GM12878 (cell line): ENCODE results near the gene CLDN9. TPM values are rescaled to one million over a fixed set of nuclear protein-coding genes. Genes with fewer than 3 reads are reported as not detected.

Experiments used
- ATAC-seq: fragments of 200-7000 bp; cut with Tn5 transposase; 3 replicates; pipeline ENCODE4 v1.9.1; 2020; ENCODE audit warnings: mild to moderate bottlenecking, moderate library complexity
- BruUV-seq: library from RNA; stranded (reverse); fragments of 400-500 nt; replicated peaks from 2 replicates; lab custom pipeline; 2021; lab: Mats Ljungman, UMichigan
- CTCF ChIA-PET: fragments of 300-600 bp; sonication (Branson Sonifier 250); formaldehyde crosslinking; extraction: SDS; loops from one replicate; lab custom pipeline; 2021; ENCODE audit warnings: inconsistent platforms; lab: Yijun Ruan, JAX
- POLR2A ChIA-PET: fragments of 350-600 bp; formaldehyde crosslinking; extraction: SDS; loops from one replicate; lab custom pipeline; 2021; ENCODE audit warnings: inconsistent platforms; lab: Charles Lee
- RAD21 ChIA-PET: fragments of 300-600 bp; sonication (Branson Sonifier 250); formaldehyde crosslinking; loops from one replicate; lab custom pipeline; 2023; ENCODE audit warnings: antibody characterized with exemption; ENCODE audit not compliant: unreplicated experiment; lab: Charles Lee
- SMC1A ChIA-PET: fragments of 300-600 bp; sonication (Branson Sonifier 250); formaldehyde crosslinking; loops from one replicate; lab custom pipeline; 2023; ENCODE audit not compliant: unreplicated experiment, uncharacterized antibody; lab: Charles Lee
- DNase-seq: peaks from one replicate; pipeline ENCODE4 v3.0.0-alpha.2; 2011; ENCODE audit warnings: low read depth, low spot score
- FAIRE-seq: peaks from 3 replicates; lab custom pipeline; 2011; peaks lifted over from hg19 to GRCh38; lab: Jason Lieb, UNC
- H2AFZ ChIP-seq: 2 replicates; pipeline ENCODE4 v1.6.0; 2011; ENCODE audit warnings: low read depth, low read length, control low read depth; ENCODE audit not compliant: control insufficient read depth
- H3K27ac ChIP-seq: 2 replicates; pipeline ENCODE4 v1.5.1; 2011; ENCODE audit warnings: control low read depth; ENCODE audit not compliant: control insufficient read depth, insufficient read depth
- H3K27me3 ChIP-seq, 2 experiments: replicated peaks in 1 of 2; 2 replicates each; pipeline versions ENCODE4 v1.6.0 to v1.6.1; 2011; ENCODE audit warnings: low read length in 1 of 2; ENCODE audit not compliant: control insufficient read depth in 2 of 2, insufficient read depth in 2 of 2
- H3K36me3 ChIP-seq, 2 experiments: 2 replicates each; pipeline ENCODE4 v1.5.1; 2011; ENCODE audit warnings: low read length in 1 of 2; ENCODE audit not compliant: control insufficient read depth in 2 of 2, insufficient read depth in 2 of 2
- H3K4me1 ChIP-seq: 2 replicates; pipeline ENCODE4 v1.6.1; 2011; ENCODE audit warnings: mild to moderate bottlenecking, low read length, moderate library complexity, mixed read lengths; ENCODE audit not compliant: control insufficient read depth, insufficient read depth
- H3K4me2 ChIP-seq: 2 replicates; pipeline ENCODE4 v1.6.0; 2011; ENCODE audit warnings: control low read depth; ENCODE audit not compliant: control insufficient read depth, insufficient read depth
- H3K4me3 ChIP-seq: fragments of 200-600 bp; sonication (generic); 2 replicates; pipeline ENCODE4 v1.5.1; 2016
- H3K79me2 ChIP-seq: 2 replicates; pipeline ENCODE4 v1.6.0; 2011; ENCODE audit warnings: low read length; ENCODE audit not compliant: control insufficient read depth, insufficient read depth
- H3K9ac ChIP-seq: 2 replicates; pipeline ENCODE4 v1.8.0; 2011; ENCODE audit warnings: low read length, control low read depth, mixed read lengths; ENCODE audit not compliant: control insufficient read depth, insufficient read depth
- H3K9me3 ChIP-seq: replicated peaks from 3 replicates; pipeline ENCODE4 v1.5.1; 2011; ENCODE audit warnings: mild to moderate bottlenecking, low read length; ENCODE audit not compliant: control insufficient read depth, insufficient read depth
- H4K20me1 ChIP-seq: 2 replicates; pipeline ENCODE4 v1.6.0; 2011; ENCODE audit not compliant: control insufficient read depth, insufficient read depth
- BACH1 ChIP-seq: fragments of 450-650 bp; IDR thresholded peaks from 2 replicates; pipeline ENCODE4 v1.6.1; 2017; ENCODE audit warnings: mild to moderate bottlenecking, borderline replicate concordance
- CEBPB ChIP-seq, 2 experiments: fragments of 150-350 bp in 1 of 2; IDR thresholded peaks; 2 replicates each; pipeline ENCODE4 v1.6.1; 2012 to 2014; ENCODE audit warnings: low read depth in 2 of 2, low read length in 2 of 2, borderline replicate concordance in 1 of 2, inconsistent platforms in 1 of 2
- EZH2 ChIP-seq: IDR thresholded peaks from 2 replicates; pipeline ENCODE4 v1.6.1; 2012; ENCODE audit warnings: low read depth, mild to moderate bottlenecking, control low read depth, inconsistent platforms, low read length, borderline replicate concordance; ENCODE audit not compliant: control insufficient read depth
- FOXM1 ChIP-seq: IDR thresholded peaks from 2 replicates; pipeline ENCODE4 v1.6.1; 2012; ENCODE audit warnings: low read depth, mild to moderate bottlenecking, inconsistent platforms, low read length, moderate library complexity
- GATAD2B ChIP-seq: fragments of 450-650 bp; conservative IDR thresholded peaks from 2 replicates; pipeline ENCODE4 v1.6.1; 2017; ENCODE audit warnings: low read depth, mild to moderate bottlenecking, moderate library complexity
- HCFC1 ChIP-seq: fragments of 150-350 bp; IDR thresholded peaks from 2 replicates; pipeline ENCODE4 v1.6.1; 2014; ENCODE audit warnings: low read length
- JUNB ChIP-seq: IDR thresholded peaks from 2 replicates; pipeline ENCODE4 v1.6.1; 2016; ENCODE audit warnings: antibody characterized with exemption, mild to moderate bottlenecking
- MXI1 ChIP-seq: fragments of 150-350 bp; IDR thresholded peaks from 2 replicates; pipeline ENCODE4 v1.6.1; 2011; ENCODE audit warnings: low read depth, mild to moderate bottlenecking, inconsistent platforms, low read length, improper control_type of control experiment
- PAX8 ChIP-seq: fragments of 450-650 bp; IDR thresholded peaks from 2 replicates; pipeline ENCODE4 v1.6.1; 2017; ENCODE audit warnings: mild to moderate bottlenecking, moderate library complexity
- RB1 ChIP-seq: fragments of 450-650 bp; formaldehyde crosslinking; IDR thresholded peaks from 2 replicates; pipeline ENCODE4 v1.6.1; 2017; ENCODE audit warnings: mild to moderate bottlenecking, borderline replicate concordance
- SREBF1 ChIP-seq: IDR thresholded peaks from 2 replicates; pipeline ENCODE4 v1.6.1; 2012; ENCODE audit warnings: mild to moderate bottlenecking, low read length
- TARDBP ChIP-seq: IDR thresholded peaks from 2 replicates; pipeline ENCODE4 v1.6.1; 2016; ENCODE audit warnings: borderline replicate concordance
- TCF3 ChIP-seq: IDR thresholded peaks from 2 replicates; pipeline ENCODE4 v1.6.1; 2012; ENCODE audit warnings: low read depth, mild to moderate bottlenecking, low read length, borderline replicate concordance; ENCODE audit not compliant: insufficient read depth
- YBX1 ChIP-seq: fragments of 450-650 bp; IDR thresholded peaks from 2 replicates; pipeline ENCODE4 v1.6.1; 2016; ENCODE audit warnings: antibody characterized with exemption
- ZNF274 ChIP-seq: IDR thresholded peaks from one replicate; pipeline ENCODE4 v1.8.0; 2011; ENCODE audit not compliant: insufficient read length, insufficient read depth
- WGBS: methylation state at CpG from one replicate; pipeline ENCODE4 v1.1.6; 2016; ENCODE audit warnings: low lambda C conversion rate; ENCODE audit not compliant: insufficient replicate concordance, insufficient coverage; ENCODE audit errors: missing lambda C conversion rate; 5-methylcytosine and 5-hydroxymethylcytosine counted together
- in situ Hi-C: fragments of 300-500 bp; cut with MboI; formaldehyde crosslinking; loops from 9 replicates; pipeline ENCODE4 v1.14.3; 2018; ENCODE audit warnings: mixed read lengths
- intact Hi-C: fragments of 100-400 bp; cut with micrococcal nuclease; formaldehyde crosslinking; loops from one replicate; pipeline ENCODE4 v1.14.2; 2022; ENCODE audit not compliant: unreplicated experiment
- polyA plus RNA-seq, 11 experiments: library from polyadenylated mRNA; depleted of rRNA in 4 of 11; unstranded in 6 of 11; stranded (reverse) in 5 of 11; fragments of >200 nt; fragmentation: Nextera tagmentation in 4 of 11; fragmentation: Illumina TruSeq in 1 of 11; extraction: Ambion mirVana in 4 of 11; extraction: Trizol in 1 of 11; gene quantifications; 1 replicate in 1 of 11; 2 replicates in 10 of 11; pipeline versions ENCODE4 v1.2.1 to v1.2.3, GENCODE V29; 2011 to 2016; ENCODE audit warnings: inconsistent platforms in 2 of 11, missing spikeins in 2 of 11, low read depth in 1 of 11
- total RNA-seq, 4 experiments: library from RNA; depleted of rRNA in 3 of 4; stranded (reverse); fragments of >200 nt in 3 of 4; fragmentation: Illumina TruSeq in 1 of 4; extraction: Trizol in 1 of 4; gene quantifications; 2 replicates each; pipeline versions ENCODE4 v1.2.1 to v1.2.3, GENCODE V29; 2013 to 2021
- TF ChIP-seq, protein P1 (sequence below): fragments of 450-650 bp; conservative IDR thresholded peaks from 2 replicates; pipeline ENCODE4 v1.6.1; 2017; ENCODE audit warnings: mild to moderate bottlenecking, moderate library complexity
- TF ChIP-seq, protein P2 (sequence below): fragments of 450-650 bp; IDR thresholded peaks from 2 replicates; pipeline ENCODE4 v1.6.1; 2014; ENCODE audit warnings: mild to moderate bottlenecking
- TF ChIP-seq, protein P3 (sequence below): IDR thresholded peaks from 2 replicates; pipeline ENCODE4 v1.6.1; 2011; ENCODE audit warnings: mild to moderate bottlenecking, low read depth, low read length, moderate library complexity; ENCODE audit not compliant: insufficient replicate concordance

The CLDN9 gene
- total and polyA plus RNA-seq, 10 of the 15 experiments (the other 5 are each of a cell fraction or from before 2014, with no cell fraction given): not detected

DNA sequence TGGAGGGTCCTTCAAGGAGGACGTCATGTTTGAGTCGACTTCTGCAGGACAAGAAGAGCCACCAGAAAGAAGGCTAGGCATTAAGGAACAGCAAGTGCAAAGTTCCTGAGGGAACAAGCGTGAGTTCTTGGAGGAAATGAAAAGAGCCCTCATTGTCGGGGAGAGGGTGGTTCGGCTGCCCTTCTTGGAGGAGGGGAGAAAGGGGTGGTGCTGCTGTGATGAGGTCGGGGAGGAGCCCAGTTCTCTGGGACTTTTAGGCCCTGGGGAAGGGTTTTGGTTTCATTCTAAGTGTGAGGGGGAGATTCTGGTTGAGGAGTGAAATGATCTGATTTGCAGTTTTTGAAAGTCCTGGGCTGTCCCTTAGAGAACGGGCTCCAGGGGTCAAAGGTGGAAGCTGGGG lies 19.9 kb downstream of the CLDN9 start:
- ATAC-seq: peak; percentile 61
- no peak overlapping the region for H3K9ac ChIP-seq
- peaks cover 6% of the 10 kb centered on the region for H3K4me1 ChIP-seq
- TF ChIP-seq, protein P1, sequence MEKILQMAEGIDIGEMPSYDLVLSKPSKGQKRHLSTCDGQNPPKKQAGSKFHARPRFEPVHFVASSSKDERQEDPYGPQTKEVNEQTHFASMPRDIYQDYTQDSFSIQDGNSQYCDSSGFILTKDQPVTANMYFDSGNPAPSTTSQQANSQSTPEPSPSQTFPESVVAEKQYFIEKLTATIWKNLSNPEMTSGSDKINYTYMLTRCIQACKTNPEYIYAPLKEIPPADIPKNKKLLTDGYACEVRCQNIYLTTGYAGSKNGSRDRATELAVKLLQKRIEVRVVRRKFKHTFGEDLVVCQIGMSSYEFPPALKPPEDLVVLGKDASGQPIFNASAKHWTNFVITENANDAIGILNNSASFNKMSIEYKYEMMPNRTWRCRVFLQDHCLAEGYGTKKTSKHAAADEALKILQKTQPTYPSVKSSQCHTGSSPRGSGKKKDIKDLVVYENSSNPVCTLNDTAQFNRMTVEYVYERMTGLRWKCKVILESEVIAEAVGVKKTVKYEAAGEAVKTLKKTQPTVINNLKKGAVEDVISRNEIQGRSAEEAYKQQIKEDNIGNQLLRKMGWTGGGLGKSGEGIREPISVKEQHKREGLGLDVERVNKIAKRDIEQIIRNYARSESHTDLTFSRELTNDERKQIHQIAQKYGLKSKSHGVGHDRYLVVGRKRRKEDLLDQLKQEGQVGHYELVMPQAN: no peak
- TF ChIP-seq SREBF1: no peak
- TF ChIP-seq CEBPB (IDR thresholded peaks at IDR 0.05; ENCODE audit: borderline replicate concordance in 1 of 2, low read depth in 2 of 2, low read length in 2 of 2): no peak
- TF ChIP-seq YBX1: no peak
- no peak for TF ChIP-seq EZH2
- TF ChIP-seq, protein P2, sequence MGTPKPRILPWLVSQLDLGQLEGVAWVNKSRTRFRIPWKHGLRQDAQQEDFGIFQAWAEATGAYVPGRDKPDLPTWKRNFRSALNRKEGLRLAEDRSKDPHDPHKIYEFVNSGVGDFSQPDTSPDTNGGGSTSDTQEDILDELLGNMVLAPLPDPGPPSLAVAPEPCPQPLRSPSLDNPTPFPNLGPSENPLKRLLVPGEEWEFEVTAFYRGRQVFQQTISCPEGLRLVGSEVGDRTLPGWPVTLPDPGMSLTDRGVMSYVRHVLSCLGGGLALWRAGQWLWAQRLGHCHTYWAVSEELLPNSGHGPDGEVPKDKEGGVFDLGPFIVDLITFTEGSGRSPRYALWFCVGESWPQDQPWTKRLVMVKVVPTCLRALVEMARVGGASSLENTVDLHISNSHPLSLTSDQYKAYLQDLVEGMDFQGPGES: no peak
- no peak for TF ChIP-seq TCF3
- TF ChIP-seq GATAD2B: no peak
- no peak for TF ChIP-seq ZNF274
- no peak for TF ChIP-seq MXI1
- TF ChIP-seq, protein P3, sequence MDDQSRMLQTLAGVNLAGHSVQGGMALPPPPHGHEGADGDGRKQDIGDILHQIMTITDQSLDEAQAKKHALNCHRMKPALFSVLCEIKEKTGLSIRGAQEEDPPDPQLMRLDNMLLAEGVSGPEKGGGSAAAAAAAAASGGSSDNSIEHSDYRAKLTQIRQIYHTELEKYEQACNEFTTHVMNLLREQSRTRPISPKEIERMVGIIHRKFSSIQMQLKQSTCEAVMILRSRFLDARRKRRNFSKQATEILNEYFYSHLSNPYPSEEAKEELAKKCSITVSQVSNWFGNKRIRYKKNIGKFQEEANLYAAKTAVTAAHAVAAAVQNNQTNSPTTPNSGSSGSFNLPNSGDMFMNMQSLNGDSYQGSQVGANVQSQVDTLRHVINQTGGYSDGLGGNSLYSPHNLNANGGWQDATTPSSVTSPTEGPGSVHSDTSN: no peak
- no peak for TF ChIP-seq JUNB
- no peak for TF ChIP-seq RB1
- TF ChIP-seq HCFC1: no peak
- no peak for TF ChIP-seq BACH1
- TF ChIP-seq PAX8: no peak
- TF ChIP-seq TARDBP: no peak
- no peak for TF ChIP-seq FOXM1
- no peaks in the 10 kb centered on the region for H3K9me3 ChIP-seq
- H3K4me3 ChIP-seq: no peak overlapping the region
- intact Hi-C loops: no loop called here
- POLR2A ChIA-PET: interaction anchor here (1.0 to 1.5 kb wide), 2 partner anchors 19 to 69 kb away, joined by 3 to 6 read pairs; no protein-coding TSS in a partner anchor
- peak; percentile 19 for DNase-seq
- H3K27me3 ChIP-seq: peaks cover 16 to 20% of the 10 kb centered on the region in 2 experiments
- H3K4me2 ChIP-seq: no peak overlapping the region
- WGBS: 0% methylated on average over 7 of the region's 7 CpGs
- no peak overlapping the region for H2AFZ ChIP-seq
- H3K79me2 ChIP-seq: no peaks in the 10 kb centered on the region
- BruUV-seq: no TSS peak
- FAIRE-seq: no peak
- H3K36me3 ChIP-seq: no peaks in the 10 kb centered on the region
- SMC1A ChIA-PET: interaction anchor here (1.7 to 3.5 kb wide), 3 partner anchors 23 to 102 kb away, joined by 4 to 36 read pairs (median 5); partner anchors contain the start of gene ZNF213
- RAD21 ChIA-PET: interaction anchor here (1.1 to 2.8 kb wide), 4 partner anchors 12 to 29 kb away, joined by 3 to 28 read pairs (median 4); partner anchors contain the start of gene TNFRSF12A
- H4K20me1 ChIP-seq: 0 out of 2 replicates have a peak, but pooled peaks cover 3% of the 10 kb centered on the region
- H3K27ac ChIP-seq: no peak overlapping the region
- in situ Hi-C loops: no loop called here
- CTCF ChIA-PET: interaction anchor here (0.6 to 18.2 kb wide), 13 partner anchors 9 to 135 kb away, joined by 3 to 421 read pairs (median 17); partner anchors contain the start of genes HCFC1R1 and THOC6
